SH-SY5Y (cell line): ENCODE data around the gene OAS3.

Source experiments
- GATA2 ChIP-seq: IDR thresholded peaks from 2 replicates; pipeline ENCODE4 v1.6.1; 2011; ENCODE audit warnings: mild to moderate bottlenecking, low read depth, low read length
- GATA3 ChIP-seq: IDR thresholded peaks from 2 replicates; pipeline ENCODE4 v1.6.1; 2011; ENCODE audit warnings: low read depth, mild to moderate bottlenecking, low read length, moderate library complexity

DNA sequence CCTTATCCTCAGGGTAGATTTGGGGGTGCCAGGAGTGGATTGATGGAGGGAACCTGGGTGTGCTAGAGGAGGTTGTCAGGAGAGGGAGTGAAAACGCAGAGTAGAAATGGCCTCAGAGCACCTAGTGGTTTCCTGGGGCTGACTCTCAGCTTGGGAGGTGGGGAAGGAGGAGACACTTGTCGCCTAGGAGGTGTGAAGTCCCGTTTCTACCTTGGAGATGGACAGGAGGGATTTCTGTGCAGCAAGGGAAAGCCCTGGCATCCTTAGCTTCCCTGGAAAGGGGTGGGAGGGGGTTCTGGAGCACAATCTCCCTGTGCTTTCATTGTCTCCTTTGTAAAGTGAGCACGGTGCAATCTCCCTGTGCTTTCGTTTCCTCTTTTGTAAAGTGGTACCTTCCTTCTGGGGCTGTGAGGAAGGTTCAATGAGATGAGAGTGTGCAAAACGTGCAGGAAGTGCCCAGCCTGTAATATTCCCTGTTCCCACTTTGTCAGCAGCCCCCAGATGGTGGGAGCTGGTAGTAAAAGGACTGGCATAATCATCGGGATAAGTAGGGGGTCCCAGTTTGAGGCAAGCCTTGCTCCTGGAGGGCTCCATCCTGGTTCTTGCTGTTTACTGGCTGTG, 1.6 kb downstream of the OAS3 start:
- TF ChIP-seq GATA2 (no peak), GATA3 (no peak)
